MCF 10A (cell line): Measurements from ENCODE around the gene ZFYVE28. TPM values are rescaled to one million over a fixed set of nuclear protein-coding genes. Genes with fewer than 3 reads are reported as not detected.
"Not testable (repeated sequence)": the region's sequence is repeated elsewhere in the genome, so short reads cannot be mapped to it uniquely, and the experiment has no call there.

Experiments used
- Bru-seq: library from RNA; stranded (reverse); fragments of 400-500 nt; gene quantifications from one replicate; lab custom pipeline; 2021; lab: Mats Ljungman, UMichigan
- BruChase-seq, 2 experiments: library from RNA; stranded (reverse); fragments of 400-500 nt; gene quantifications; one replicate each; lab custom pipeline; 2021; lab: Mats Ljungman, UMichigan
- BruUV-seq: library from RNA; stranded (reverse); fragments of 400-500 nt; replicated peaks from 2 replicates; lab custom pipeline; 2021; lab: Mats Ljungman, UMichigan
- CTCF ChIA-PET: fragments of 300-600 bp; sonication (Branson Sonifier 250); formaldehyde crosslinking; extraction: SDS; loops from one replicate; lab custom pipeline; 2021; ENCODE audit warnings: antibody characterized with exemption, inconsistent platforms; lab: Yijun Ruan, JAX
- POLR2A ChIA-PET: fragments of 300-600, 350-650 bp; sonication (Branson Sonifier 250); formaldehyde crosslinking; extraction: SDS; loops from one replicate; lab custom pipeline; 2020; ENCODE audit warnings: antibody characterized with exemption, inconsistent platforms; lab: Yijun Ruan, JAX
- DNase-seq: peaks from one replicate; pipeline ENCODE4 v3.0.0-alpha.2; 2018; ENCODE audit not compliant: unreplicated experiment
- H3K27ac Mint-ChIP-seq: one replicate; pipeline ENCODE4 v1.8.0; 2022; ENCODE audit warnings: mild to moderate bottlenecking, low read depth, mixed read lengths; ENCODE audit not compliant: unreplicated experiment
- H3K27me3 Mint-ChIP-seq: one replicate; pipeline ENCODE4 v1.8.0; 2022; ENCODE audit warnings: mixed read lengths; ENCODE audit not compliant: insufficient read depth, unreplicated experiment
- H3K36me3 Mint-ChIP-seq: one replicate; pipeline ENCODE4 v1.8.0; 2022; ENCODE audit warnings: mild to moderate bottlenecking, moderate library complexity, mixed read lengths; ENCODE audit not compliant: insufficient read depth, unreplicated experiment
- H3K4me1 Mint-ChIP-seq: one replicate; pipeline ENCODE4 v1.8.0; 2022; ENCODE audit warnings: mixed read lengths; ENCODE audit not compliant: insufficient read depth, unreplicated experiment
- H3K4me3 Mint-ChIP-seq: one replicate; pipeline ENCODE4 v1.8.0; 2022; ENCODE audit warnings: mild to moderate bottlenecking, moderate library complexity, mixed read lengths; ENCODE audit not compliant: unreplicated experiment
- H3K9me3 Mint-ChIP-seq: one replicate; pipeline ENCODE4 v1.8.0; 2022; ENCODE audit warnings: mixed read lengths; ENCODE audit not compliant: unreplicated experiment
- CTCF ChIP-seq: fragments of 200-600 bp; IDR thresholded peaks from one replicate; pipeline ENCODE4 v1.8.0; 2022; ENCODE audit warnings: antibody characterized with exemption, mild to moderate bottlenecking; ENCODE audit not compliant: unreplicated experiment
- intact Hi-C: fragments of 100-400 bp; cut with micrococcal nuclease; formaldehyde crosslinking; loops from 2 replicates; pipeline ENCODE4 v1.14.1; 2022
- long read RNA-seq: library from polyadenylated mRNA; stranded (forward); transcript quantifications from one replicate; pipeline ENCODE4 v2.0.0, GENCODE V29; 2022
- total RNA-seq: library from RNA; stranded (reverse); gene quantifications from 2 replicates; pipeline ENCODE4 v1.2.3, GENCODE V29; 2022

The ZFYVE28 gene
- 1.6 and 2.5 TPM in 2 replicates for total RNA-seq
- Bru-seq, nascent RNA = percentile 31 among the genes with signal in this experiment
- percentile 37 among the genes with signal in this experiment for BruChase-seq, experiment 1, labeled RNA remaining after a 6-hour chase
- BruChase-seq, experiment 2, labeled RNA remaining after a 2-hour chase = percentile 38 among the genes with signal in this experiment
- long read RNA-seq, full-length matches to known transcripts = 1 of 2 reads
- long read RNA-seq, partial matches to known transcripts = 0 of 2 reads
- long read RNA-seq, other reads (novel, unspliced or antisense) = 1 of 2 reads

GRCh38 chr4:2417765-2418649 lies at the start of gene ZFYVE28:
ZFYVE28 (minus strand) TSS chr4:2418645; CDS start chr4:2418323, 322 bp downstream.
- H3K36me3 Mint-ChIP-seq = no peaks in the 10 kb centered on the region
- peaks cover 38% of the 10 kb centered on the region for H3K27me3 Mint-ChIP-seq
- no peak for TF ChIP-seq CTCF
- peak within 1 kb of the TSS; percentile 74 for H3K27ac Mint-ChIP-seq
- intact Hi-C loops = no loop called here
- ChIA-PET POLR2A (interaction anchor here (1.0 to 1.4 kb wide), 2 partner anchors 51 to 176 kb away, joined by 4 to 14 read pairs; partner anchors contain the start of genes HAUS3, POLN and RNF4), CTCF (interaction anchor here (1.4 kb wide), 1 partner anchor 11 kb away, joined by 9 read pairs; no protein-coding TSS in a partner anchor)
- no TSS peak for BruUV-seq
- peaks cover 16% of the 10 kb centered on the region for H3K4me1 Mint-ChIP-seq
- no peaks in the 10 kb centered on the region for H3K9me3 Mint-ChIP-seq
- H3K4me3 Mint-ChIP-seq = peak within 1 kb of the TSS; percentile 80
- no peak for DNase-seq

GRCh38 chr4:2465544-2465943 lies 47.1 kb upstream of the ZFYVE28 start:
- intact Hi-C loops, H3K4me3 Mint-ChIP-seq, DNase-seq, H3K9me3 Mint-ChIP-seq, H3K27me3 Mint-ChIP-seq, H3K27ac Mint-ChIP-seq, BruUV-seq: not testable (repeated sequence)
- H3K4me1 Mint-ChIP-seq = peaks cover 13% of the 10 kb centered on the region
- ChIA-PET CTCF (interaction anchor here (0.6 to 3.6 kb wide), 6 partner anchors 15 to 417 kb away, joined by 3 to 22 read pairs (median 3); no protein-coding TSS in a partner anchor), POLR2A (interaction anchor here (1.6 kb wide), 1 partner anchor 223 kb away, joined by 4 read pairs; the partner anchor contains the start of genes HAUS3 and POLN)
- H3K36me3 Mint-ChIP-seq = peaks cover 13% of the 10 kb centered on the region

GRCh38 chr4:2465032-2465431 lies 46.6 kb upstream of the ZFYVE28 start:
- POLR2A ChIA-PET = interaction anchor here (1.6 to 1.9 kb wide), 2 partner anchors 223 to 245 kb away, joined by 4 to 7 read pairs; partner anchors contain the start of genes HAUS3 and POLN
- no peaks in the 10 kb centered on the region for H3K9me3 Mint-ChIP-seq
- H3K4me3 Mint-ChIP-seq = no peak overlapping the region
- DNase-seq = no peak
- H3K4me1 Mint-ChIP-seq = peaks cover 8% of the 10 kb centered on the region
- no peak overlapping the region for H3K27ac Mint-ChIP-seq
- CTCF ChIA-PET = interaction anchor here (0.6 to 3.6 kb wide), 5 partner anchors 15 to 922 kb away, joined by 3 to 22 read pairs (median 3); no protein-coding TSS in a partner anchor
- TF ChIP-seq CTCF = no peak
- H3K36me3 Mint-ChIP-seq = peaks cover 8% of the 10 kb centered on the region
- intact Hi-C loops = no loop called here
- no TSS peak for BruUV-seq
- H3K27me3 Mint-ChIP-seq = no peaks in the 10 kb centered on the region

- Mint-ChIP-seq H3K36me3 (no peaks in the 10 kb centered on the region), H3K27ac (no peak overlapping the region), H3K27me3 (no peaks in the 10 kb centered on the region), H3K4me1 (peaks cover 6% of the 10 kb centered on the region), H3K4me3 (peak overlapping the region; percentile 70), H3K9me3 (no peaks in the 10 kb centered on the region)
- ChIA-PET CTCF (interaction anchor here (1.2 to 3.6 kb wide), 2 partner anchors 19 to 243 kb away, joined by 3 to 22 read pairs; no protein-coding TSS in a partner anchor), POLR2A (interaction anchor here (0.7 to 1.9 kb wide), 2 partner anchors 198 to 243 kb away, joined by 3 to 7 read pairs; no protein-coding TSS in a partner anchor)
- no peak for DNase-seq
- BruUV-seq = no TSS peak
- TF ChIP-seq CTCF = no peak
- intact Hi-C loops = loop anchor here (1.0 to 5.0 kb wide), 3 partner anchors 181 to 243 kb away; partner anchors contain the start of genes HAUS3 and POLN
These were observed 44.7 kb upstream of the ZFYVE28 start for GRCh38 chr4:2462992-2463762.
